NOMO-1 (cell line): ENCODE results near the gene SLC37A2.

ENCODE experiments used
- DNase-seq, 2 experiments: peaks; one replicate each; lab custom pipeline; 2025; ENCODE audit not compliant: unreplicated experiment in 2 of 2; lab: John Stamatoyannopoulos, UW

Gene SLC37A2

DNA sequence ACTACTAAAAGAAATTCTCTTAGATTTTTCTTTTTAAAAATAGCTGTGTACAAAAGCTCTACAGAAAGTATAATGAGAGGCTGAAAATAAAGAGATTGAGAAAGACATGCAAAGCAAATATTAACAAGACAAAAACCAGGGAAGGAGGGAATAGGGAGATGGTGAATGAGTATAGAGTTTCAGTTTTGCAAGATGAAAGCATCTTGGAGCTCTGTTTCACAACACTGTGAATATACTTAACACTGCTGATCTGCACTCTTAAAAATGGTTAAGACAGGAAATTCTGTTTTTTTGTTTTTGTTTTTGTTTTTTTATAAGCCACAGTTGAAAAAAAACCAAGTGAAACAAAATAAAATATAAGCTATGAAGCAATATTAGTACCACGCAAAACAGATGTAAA lies 42.8 kb downstream of the SLC37A2 start:
- no peak for DNase-seq

DNA sequence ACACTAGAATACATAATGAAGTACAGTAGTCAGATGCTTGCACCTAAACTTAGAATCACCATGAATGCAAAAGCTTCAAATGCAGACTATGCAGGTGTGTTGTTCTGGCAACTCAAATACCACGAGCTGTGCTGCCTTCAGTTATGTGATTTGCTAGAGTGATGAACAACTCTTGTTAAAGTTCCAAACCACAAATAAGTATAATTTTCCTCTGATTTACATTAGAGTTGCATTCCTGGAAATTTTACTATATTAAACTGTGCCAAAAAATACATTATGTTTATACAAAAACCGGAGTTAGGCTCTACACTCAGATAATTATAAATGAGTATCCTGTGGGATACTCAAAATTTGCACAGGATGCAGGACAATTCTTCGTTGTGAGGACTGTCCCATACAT lies 45.4 kb downstream of the SLC37A2 start:
- no peak for DNase-seq

DNA sequence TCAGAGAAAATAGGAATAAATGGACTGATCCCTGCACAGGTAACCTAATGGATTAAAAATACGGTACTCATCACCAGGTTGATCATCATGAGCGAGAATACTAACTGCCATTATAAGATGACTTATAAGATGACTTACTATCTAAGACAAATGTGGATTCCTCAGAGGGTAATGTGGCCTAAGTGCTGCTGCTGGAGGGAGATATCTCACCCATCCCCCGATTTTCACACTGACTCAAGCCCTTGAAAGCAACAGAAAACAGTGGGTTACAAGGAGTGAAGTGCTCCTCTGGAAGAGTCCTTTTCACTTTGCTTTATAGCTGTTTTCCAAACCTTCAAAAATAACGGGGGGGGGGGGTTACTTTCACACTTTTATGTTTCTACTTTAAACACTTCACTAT lies 47.4 kb downstream of the SLC37A2 start:
- DNase-seq = no peak

GRCh38 chr11:125111001-125111342 lies 47.9 kb downstream of the SLC37A2 start:
- no peak for DNase-seq

DNA sequence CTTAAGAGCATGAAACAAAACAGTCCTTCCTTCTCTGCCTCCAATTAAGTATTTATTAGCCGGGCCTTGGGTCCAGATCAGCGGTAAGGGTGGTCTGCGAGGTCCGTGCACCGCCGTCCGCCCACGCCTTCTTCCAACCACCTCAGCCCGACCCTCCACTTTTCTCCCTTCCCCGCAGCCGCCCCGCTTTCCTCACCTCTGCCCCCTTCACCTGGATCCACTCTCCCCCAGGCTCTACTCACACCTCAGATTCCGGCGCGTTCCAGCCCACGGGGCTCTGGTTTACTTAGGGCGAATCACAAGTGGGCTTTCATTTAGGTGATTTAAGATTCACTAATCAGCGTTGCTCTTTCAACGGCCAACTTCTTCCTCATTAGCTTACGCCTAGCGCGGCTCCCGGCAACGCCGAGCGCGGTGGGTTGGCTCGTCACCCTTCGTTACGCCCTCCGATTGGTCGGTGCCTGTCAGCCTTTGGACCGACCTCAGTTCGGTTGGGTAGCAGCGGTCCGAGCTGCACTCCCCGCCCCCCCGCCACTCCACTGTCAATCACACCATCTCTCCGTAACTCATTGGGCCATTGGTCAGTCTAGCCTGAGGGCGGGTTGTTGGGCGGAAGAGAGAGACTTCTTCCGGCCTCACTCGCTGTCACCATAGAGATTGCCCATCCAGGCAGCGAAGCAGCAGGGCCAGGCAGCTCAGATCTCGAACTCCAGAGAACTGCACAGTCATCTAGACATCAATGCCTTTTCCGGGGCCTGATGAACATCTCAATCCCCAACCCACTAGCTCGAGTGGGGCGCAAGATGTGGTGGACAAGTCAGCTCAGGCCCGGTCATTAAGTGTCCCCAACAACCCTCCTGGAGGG lies 48.5 kb downstream of the SLC37A2 start, which contains the start of gene TMEM218:
Gene TMEM218, minus strand, starts transcription at position 284 of the 865 bp plus-strand sequence. CDS start 9,385 bp downstream, outside the sequence.
- DNase-seq = peak; percentile 98

DNA sequence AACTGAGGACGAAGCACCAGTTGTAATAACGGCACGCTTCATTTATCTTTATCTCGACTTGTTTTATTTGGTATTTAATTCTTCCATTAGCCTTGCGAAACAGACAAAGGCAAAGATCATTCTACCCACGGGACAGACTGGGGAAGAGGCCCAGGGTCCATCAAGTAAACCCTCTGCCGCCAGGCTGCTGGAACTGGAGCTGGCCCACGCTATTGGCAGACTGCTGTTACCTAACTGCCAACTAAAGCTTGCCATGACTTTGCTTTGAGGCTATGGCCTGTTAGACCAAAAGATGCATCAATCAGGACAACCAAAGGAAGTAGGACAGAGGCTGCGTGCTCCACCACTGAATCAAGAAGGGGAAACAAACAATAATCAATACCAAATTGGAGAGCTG lies 49.1 kb downstream of the SLC37A2 start:
- no peak for DNase-seq

DNA sequence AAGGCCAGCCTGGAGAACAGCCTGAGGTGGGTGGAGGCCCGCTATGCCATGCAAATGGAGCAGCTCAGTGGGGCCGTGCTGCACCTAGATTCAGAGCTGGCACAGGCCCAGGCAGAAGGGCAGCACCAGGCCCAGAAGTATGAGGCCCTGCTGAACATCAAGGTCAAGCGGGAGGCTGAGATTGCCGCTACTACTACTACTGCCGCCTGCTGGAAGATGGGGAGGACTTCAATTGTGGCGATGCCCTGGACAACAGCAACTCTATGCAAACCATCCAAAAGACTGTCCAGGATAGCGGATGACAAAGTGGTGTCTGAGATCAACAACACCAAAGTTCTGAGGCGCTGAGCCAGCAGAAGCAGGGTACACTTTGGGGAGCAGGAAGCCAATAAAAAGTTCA lies 51.4 kb downstream of the SLC37A2 start:
- DNase-seq = no peak

GRCh38 chr11:125117429-125117828 lies 54.3 kb downstream of the SLC37A2 start:
- DNase-seq = no peak

DNA sequence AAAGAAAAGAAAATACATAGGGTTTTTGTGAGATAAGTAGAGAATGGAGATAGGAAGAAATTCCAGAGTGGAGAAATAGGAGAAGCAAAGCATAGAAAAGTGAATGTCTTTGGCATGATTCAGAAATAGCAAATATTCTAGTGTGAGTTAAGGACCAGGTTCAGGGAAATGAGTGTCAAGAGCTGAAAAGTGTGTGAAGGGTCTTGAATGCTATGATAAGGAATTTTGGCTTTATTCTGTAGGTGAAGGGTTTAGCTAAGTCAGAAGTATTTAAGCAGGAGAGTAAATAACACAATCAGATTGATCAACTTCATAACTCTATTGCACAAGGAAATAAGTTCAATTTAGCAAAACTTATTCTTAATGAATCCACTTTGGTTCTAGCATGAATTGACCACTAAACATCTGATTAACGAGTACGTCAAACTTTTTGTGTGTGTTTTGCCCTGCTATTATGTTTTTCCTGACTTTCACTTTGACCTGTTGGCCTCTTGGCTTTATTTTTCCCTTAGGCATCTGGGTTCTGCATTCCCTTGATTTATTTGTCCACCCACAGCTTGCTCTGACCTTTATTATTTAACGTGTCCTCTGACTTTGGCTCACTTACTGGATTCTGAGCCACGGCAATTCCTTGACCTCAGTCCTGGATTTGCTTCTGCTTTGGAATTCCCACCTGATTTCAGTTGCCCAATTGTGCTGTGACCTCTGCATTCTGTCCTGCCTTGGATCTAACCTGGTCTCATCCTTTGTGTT lies 60.3 kb downstream of the SLC37A2 start:
- no peak for DNase-seq

DNA sequence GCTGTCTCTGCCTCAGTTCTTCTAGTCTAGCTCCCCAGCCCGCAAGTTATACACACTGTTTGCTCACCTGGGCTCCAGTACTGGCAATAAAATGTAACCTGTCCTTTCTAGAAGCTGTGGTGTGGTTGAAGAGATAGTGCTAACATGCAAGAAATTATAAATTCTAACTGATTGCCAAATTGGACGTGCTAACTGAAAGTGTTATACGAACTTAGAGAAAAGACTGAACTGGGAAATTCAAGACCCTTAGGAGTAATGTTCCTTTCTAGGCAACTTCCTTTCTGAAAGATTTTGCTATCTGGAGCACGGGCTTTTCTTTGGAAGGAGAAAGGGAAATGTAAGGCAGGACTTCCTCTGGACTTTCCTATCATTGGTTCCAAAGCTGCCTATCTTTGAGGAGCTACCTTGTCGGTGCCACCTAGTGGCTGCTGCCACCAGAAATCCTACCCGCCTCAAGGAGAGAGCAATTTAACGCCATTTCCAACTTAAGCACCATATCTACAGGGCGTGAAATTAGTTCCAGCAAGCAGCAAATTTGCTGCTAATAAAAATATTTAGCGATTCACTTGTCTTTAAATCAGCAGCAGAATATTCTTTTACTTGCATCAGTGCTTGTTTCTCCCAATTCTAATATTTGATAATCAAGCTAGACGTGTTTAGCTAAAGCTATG lies 61.0 kb downstream of the SLC37A2 start:
- peak; percentile 69 to 83 for DNase-seq

DNA sequence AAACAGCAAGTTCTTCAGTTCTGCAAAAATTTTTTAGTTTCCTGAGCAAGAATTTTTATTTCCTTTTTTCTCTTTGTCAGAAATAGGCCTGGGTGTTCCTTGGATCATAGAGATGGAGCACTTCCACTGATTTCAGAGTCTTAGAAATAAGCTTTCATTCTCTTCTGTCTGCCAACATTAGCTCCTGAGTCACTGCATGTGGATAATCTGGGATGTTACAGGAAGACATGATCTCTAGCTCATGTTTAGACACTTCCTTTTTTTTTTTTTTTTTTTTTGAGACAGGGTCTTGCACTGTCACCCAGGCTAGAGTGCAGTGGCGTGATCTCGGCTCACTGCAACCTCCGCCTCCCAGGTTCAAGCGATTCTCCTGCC lies 61.5 kb downstream of the SLC37A2 start:
- peak; percentile 46 to 78 for DNase-seq

DNA sequence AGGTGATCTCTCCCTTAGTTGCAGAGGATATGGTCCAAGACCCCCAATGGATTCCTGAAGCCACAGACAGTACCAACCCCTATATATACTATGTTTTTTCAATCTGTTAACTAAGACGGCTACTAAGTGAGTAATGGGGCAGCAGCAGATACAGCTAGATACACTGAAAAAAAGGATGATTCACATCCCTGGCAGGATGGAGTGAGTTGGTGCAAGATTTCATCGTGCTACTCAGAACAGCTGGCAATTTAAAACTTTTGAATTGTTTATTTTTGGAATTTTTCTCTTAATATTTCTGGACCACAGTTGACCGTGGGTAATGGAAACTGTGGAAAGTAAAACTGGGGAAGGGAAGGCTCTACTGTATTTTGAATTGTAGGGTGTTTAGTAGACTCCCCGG lies 65.3 kb downstream of the SLC37A2 start:
- DNase-seq = no peak

- DNase-seq = no peak
Measured at GRCh38 chr11:125129316-125129993, 66.3 kb downstream of the SLC37A2 start.

DNA sequence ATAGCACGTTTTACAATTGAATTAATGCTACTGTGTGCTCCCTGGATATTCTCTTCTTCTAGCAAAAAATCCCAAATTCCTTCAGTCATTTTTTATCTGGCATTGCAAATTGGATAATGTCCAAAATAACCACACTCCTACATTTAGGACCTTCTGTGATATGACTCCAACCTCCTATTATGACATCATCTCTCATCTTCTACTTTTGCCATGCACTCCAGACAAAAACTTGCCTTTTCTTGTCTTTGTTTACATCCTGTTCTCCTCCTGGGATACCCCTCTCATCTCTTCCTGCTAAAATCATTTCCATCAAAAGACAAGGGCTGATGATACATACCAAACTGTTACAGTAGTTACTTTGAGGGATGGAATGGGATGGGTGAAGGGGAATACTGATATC lies 69.0 kb downstream of the SLC37A2 start:
- DNase-seq = no peak

DNA sequence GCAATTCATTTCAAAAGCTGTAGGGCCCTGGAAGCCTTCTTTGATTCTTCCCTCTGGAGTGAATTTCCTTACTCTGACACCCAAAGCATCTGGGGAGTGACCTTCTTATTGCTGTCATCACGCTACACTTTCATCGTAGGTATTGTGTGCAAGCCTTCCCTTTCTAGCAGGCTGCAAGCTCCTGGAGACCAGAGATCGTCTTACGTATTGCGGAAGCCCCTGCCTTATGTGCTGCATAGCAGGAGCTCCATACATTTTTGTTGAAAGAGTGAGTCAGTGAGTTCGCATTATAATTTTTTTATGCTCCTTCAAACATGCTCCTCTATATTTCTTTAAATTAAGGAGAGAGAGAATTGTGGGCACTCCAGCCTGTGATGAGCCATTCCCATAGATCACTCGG lies 69.5 kb downstream of the SLC37A2 start:
- no peak for DNase-seq

DNA sequence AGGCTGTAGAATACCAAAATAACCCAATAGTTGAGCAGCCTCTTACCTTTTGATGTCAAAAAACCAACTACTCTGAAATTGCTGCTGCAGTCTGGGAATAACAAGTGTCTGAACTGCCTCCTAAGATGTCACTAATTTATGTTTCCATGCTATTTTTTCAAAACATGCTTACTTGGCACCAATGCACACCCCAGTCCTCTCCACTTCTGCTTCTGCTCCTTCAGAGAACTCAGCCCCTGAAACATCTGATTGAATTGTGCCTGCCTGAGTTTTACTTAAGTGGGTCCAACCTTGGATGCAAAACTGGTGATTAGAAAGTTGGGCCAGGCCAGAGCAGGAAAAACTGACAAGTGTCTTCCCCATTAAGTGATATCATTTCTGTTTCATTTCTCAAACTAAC lies 72.9 kb downstream of the SLC37A2 start:
- no peak for DNase-seq

GRCh38 chr11:125138966-125139365 lies 75.9 kb downstream of the SLC37A2 start:
- no peak for DNase-seq

GRCh38 chr11:125139778-125140177 lies 76.7 kb downstream of the SLC37A2 start:
- no peak for DNase-seq
